C1 segment of cervical spinal cord (tissue), 14 donors: ENCODE measurements around the gene IL15RA.
"Not testable (repeated sequence)": the region's sequence is repeated elsewhere in the genome, so short reads cannot be mapped to it uniquely, and the experiment has no call there.

Source experiments
- DNase-seq, 14 donors: peaks; one replicate each; lab custom pipeline; 2025; lab: John Stamatoyannopoulos, UW

Gene IL15RA

DNA sequence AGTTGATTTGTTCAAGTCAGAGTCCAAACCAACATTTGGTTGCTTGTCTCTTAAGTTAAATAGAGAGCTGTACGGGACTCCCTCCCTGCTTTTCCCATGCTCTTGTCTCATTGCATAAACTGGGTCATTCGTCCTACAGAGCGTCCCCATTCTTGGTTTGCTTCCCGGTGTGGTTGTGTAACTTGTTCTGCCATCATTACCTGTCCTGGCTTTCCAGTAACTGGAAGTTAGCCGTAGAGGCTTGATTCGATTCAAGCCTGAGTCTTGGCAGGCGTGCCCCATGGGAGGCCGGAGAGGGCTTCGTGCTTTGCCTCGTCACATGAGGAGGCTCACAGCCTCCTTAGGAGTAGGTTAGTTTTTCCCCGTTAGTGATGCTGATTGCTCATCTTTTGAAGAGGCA is 47.1 kb downstream of the IL15RA start:
- no peak for DNase-seq

DNA sequence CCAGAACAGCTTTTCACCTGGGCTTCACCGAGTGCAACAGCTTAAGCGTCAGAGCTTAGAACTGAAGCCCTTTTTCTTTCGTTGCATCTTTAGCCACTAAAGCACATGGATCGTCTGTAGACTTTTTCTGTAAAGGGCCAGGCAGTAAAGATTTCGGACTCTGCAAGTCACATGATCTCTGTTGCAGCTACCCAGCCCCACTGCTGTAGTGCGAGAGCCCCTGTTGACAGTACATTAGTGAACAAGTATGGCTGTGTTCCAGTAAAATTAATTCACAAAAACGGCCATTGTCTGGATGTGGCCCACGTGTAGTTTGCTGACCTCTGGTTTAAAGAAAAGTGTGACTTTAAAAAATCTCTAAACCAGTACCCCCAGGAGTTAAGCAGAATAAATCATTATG is 47.9 kb downstream of the IL15RA start:
- DNase-seq: no peak

DNA sequence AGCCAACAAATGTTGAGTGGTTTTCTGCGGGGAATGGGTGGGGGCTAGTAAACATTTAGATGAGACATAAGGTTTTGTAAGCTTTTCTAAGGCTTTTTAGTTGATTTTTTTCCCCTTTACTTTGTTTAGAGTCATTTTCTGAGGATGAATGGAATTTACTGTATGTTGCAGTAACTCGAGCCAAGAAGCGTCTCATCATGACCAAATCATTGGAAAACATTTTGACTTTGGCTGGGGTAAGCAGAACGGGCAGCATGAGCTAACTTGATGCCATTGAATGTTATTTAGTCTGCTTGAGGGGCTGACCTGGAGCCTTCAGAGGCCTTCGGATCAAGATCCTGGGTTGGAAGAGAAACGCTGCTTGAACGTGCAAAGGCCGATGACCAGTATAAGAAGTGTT is 50.0 kb downstream of the IL15RA start:
- DNase-seq: no peak

DNA sequence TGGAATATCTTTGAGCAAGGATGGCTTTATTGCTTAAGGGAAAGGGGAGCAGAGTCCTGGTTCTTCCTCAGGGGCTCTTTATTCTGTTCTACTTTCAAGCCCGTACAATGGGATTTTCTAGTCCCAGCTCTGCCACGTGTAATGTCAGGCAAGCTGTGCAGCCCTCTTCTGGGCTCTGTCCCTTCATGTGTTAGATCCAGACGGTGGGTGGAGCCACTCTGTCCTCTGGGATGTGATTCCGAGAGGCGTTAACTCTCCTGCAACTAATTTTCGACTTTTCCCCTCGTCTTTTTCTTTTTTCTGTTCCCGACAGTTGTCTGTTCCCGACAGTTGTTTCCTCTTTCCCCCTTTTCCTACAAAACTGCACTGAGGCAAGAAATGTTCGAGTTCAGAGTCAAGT is 52.5 kb downstream of the IL15RA start:
- no peak for DNase-seq

DNA sequence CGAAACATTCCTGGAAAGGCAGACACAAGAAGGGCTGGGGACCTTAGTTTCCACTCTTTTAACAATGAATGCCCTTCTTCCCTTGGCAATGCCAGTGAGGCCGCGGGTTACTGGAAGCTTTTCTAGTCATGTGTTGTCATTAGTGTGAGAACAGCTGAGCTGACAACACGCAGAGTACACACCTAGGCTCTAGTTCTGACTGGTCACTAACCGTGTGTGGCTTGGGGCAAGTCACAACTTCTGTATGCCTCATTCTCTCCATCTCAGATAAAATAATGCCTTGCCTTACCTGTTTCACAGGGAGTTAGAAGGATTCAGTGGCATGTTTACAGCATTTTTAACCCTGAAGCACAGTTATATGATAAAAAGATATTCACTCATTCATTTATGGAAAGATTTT is 55.6 kb downstream of the IL15RA start:
- DNase-seq: no peak

DNA sequence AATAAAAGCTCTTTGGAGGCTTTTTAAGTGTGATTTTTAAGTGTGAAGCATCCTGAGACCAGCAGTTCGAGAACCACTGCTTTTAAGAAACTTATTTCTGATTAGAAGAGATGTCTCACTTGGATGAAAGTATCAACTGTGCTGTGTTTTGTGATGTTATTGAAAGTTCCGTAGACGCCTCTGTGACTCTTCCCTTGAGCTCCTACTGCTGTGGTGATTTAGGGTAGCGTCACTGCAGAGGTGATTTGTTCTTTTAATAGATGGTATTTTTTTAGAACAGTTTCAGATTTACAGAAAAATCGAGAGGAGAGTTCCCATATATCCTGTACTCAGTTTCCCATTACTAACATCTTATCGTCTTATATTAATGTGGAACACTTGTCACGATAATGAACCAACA is 57.8 kb downstream of the IL15RA start:
- DNase-seq: no peak

DNA sequence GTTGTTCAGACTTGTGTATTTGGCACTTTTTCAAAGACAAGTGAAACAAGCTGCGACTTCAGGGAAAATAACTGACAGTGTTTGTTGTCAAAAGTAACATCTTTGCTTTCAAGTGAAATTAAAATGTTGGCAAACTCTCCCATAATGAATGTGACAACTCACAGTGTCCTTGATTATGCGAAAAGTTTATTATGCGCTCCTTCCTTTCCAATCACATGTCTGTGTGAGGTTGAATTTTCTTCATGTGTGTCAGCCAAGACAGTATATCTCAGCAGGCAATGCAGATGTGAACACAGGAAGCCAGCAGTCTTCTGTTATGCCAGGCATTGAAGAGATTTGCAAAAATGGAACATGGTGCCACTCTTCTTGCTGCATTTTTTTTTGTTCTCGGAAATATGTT is 58.6 kb downstream of the IL15RA start:
- no peak for DNase-seq

DNA sequence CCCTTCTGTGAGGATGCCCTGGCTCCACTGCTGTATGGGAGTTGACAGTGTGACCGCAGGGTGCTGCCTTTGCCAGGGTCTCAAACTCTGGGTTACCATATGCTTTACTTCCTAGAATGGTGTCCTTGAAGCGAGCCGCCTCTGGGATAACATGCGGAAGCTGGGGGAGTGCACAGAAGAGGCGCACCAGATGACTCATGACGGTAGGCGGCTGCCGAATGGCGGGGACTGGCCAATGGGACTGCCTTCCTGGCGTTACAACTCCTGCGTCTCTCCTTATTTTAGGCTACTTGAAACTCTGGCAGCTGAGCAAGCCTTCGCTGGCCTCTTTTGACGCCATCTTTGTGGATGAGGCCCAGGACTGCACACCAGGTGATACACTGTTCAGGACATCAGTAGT is 60.0 kb downstream of the IL15RA start:
- no peak for DNase-seq

DNA sequence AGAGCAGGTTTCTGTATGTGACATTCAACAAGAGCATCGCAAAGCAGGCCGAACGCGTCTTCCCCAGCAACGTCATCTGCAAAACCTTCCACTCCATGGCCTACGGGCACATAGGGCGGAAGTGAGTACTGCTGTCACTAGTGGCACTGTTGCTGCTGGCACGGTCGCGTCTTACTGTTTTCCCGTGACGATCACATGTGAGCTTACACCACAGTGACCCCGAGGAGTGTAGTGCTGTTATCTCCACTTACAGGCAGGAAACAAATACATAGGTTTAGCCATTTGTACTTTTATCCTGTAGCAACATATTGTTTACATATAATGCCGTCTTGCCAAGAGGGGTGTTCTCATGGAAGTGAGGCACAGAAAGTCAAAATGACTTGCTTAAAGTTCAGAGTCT is 61.9 kb downstream of the IL15RA start:
- no peak for DNase-seq

DNA sequence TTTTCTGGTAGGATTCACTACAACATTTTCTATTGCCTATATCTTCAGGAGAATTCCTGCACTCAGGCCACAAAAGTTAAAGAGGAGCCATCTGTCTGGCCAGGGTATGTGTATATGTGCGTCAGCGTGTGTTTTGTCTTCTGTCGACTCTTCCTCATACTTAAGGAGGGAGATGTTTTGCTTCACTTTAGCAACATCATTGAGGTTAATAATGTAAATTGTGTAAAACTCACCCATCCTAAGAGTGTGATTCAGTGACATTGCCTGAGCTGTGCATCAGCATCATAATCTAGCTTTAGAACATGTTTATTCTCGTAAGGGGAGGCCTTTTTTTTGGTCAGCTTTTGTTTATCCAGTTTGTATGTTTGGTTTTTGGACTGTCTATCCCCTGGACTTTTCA is 63.6 kb downstream of the IL15RA start:
- no peak for DNase-seq

DNA sequence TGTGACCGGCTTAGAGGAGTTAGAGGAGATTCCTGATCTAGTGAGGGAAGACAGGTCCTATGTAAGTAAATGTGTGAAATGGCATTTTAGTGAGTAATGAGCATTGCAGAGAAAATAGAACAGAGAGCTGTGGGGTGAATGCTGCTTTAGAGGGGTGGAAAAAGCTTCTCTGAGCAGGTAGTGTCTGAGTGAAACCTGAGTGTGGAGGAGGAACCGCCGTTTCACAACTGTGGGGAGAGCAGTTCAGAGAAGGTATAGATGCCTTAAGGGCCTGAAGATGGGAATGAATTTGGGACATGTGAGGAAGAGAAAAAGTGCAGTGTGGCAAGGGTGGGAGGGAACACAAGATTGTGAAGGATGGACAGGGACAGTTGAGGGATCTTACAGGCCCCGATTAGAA is 65.7 kb downstream of the IL15RA start:
- no peak for DNase-seq

DNA sequence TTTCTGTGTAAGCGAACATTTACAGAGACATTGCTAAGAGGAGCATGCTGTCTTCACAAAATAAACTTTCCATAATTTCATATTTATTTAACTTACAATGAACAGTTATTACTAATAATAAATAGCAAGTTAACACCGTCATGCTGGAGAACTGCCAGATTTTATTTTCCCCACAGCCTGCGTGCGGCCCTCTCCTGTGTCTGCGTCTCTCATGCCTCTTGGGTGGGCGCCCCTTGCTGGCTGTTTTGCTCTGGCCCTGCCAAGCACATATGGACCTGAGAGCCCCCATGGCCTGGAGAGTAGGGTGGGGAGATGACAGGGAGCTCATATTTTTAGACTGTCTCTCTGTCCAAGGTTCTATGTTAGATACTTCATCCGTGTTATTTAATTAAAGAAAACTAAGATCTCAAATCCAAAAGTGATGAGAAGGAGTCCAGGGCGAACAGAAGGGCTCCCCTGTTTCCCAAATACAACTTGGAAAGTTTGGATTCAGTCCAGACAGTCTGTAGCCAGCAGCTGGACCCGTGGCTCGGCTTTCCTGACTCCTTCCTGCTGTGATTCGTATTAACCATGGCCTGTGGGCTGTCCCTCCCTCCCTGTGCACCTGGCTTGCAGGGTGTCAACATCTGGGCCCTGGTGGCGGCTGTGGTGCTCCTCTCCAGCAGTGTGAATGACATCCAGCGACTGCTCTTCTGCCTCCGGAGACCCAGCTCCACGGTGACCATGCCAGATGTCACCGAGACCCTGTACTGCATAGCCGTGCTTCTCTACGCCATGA is 66.8 kb downstream of the IL15RA start:
- DNase-seq: no peak

DNA sequence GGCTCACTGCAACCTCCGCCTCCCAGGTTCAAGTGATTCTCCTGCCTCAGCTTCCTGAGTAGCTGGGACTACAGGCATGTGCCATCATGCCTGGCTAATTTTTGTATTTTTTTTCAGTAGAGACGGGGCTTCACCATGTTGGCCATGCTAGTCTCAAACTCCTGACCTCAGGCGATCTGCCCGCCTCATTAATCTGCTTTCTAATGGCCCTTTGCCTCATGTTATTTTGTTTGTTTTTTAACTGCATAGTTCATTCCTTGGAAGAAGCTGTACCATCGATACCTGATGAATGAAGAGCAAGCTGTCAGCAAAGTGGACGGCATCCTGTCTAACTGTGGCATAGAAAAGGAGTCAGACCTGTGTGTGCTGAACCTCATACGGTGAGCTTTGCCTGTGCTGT is 68.7 kb downstream of the IL15RA start:
- not testable (repeated sequence) for DNase-seq

DNA sequence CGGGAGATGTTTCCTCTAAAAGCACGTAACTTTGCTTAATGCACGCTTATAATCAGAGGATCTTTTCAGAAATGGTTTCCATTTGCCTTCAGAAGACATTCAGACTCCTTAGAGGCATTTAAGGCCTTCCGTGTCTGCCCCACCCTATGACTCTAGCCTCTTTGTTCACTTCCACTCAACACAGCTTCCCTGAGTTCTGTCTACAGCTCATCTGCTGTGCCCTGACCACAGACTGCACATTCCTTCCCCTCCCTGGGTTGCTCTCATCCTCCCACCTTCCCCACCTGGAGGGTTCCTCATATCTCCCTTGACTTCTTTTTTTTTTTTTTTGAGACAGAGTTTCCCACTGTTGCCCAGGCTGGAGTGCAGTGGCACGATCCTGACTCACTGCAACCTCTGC is 70.7 kb downstream of the IL15RA start:
- DNase-seq: no peak

DNA sequence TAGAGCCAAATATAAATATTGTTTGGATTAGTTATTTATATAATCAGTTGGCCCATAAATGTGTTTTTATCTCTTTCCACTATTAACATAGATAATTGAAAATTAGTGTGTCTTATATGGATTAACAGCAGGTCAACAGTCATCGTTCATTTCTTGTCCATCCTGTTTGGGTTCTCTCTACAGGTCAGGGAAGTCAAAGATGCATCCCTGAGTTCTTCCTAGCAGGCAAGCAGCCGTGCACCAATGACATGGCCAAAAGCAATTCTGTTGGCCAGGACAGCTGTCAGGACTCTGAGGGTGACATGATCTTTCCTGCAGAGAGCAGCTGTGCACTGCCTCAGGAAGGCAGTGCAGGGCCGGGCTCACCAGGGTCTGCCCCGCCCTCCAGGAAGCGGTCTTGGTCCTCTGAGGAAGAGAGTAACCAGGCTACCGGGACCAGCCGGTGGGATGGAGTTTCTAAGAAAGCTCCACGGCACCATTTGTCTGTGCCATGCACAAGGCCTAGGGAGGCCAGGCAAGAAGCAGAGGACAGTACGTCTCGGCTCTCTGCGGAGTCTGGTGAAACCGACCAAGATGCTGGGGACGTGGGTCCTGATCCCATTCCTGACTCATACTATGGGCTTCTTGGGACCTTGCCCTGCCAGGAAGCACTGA is 71.4 kb downstream of the IL15RA start:
- DNase-seq: no peak

DNA sequence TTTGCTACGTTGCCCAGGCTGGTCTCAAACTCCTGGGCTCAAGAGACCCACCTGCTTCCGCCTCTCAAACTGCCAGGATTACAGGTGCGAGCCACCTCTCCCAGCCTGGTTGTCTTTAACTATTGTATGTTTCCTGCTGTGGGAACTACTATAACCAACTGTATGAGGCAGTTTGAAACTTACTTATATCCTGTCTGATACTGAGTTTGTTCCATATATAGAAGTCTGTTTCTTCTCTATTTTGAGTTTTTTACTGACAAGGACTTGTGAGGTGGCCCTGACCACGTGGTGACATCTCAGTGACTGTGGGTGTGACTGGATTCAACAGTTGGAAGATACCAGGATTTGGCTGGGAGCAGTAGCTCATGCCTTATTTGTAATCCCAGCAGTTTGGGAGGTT is 73.1 kb downstream of the IL15RA start:
- no peak for DNase-seq

DNA sequence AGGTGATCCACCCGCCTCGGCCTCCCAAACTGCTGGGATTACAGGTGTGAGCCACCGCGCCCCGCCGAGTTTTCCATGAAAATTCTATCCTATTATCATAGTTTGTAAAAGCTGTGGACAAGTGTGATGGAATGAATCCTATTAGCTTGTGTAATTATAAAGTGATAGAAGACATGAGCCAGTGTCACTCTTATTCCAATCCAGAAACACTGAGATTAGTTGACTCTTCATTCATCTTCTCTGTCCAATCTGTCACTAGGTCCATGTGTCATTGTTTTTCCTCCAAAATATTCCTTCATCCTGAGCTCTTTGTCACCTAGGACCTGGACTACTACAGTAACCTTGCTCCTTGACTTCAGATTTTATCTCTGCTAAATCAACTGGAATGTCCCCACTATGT is 73.8 kb downstream of the IL15RA start:
- no peak for DNase-seq

DNA sequence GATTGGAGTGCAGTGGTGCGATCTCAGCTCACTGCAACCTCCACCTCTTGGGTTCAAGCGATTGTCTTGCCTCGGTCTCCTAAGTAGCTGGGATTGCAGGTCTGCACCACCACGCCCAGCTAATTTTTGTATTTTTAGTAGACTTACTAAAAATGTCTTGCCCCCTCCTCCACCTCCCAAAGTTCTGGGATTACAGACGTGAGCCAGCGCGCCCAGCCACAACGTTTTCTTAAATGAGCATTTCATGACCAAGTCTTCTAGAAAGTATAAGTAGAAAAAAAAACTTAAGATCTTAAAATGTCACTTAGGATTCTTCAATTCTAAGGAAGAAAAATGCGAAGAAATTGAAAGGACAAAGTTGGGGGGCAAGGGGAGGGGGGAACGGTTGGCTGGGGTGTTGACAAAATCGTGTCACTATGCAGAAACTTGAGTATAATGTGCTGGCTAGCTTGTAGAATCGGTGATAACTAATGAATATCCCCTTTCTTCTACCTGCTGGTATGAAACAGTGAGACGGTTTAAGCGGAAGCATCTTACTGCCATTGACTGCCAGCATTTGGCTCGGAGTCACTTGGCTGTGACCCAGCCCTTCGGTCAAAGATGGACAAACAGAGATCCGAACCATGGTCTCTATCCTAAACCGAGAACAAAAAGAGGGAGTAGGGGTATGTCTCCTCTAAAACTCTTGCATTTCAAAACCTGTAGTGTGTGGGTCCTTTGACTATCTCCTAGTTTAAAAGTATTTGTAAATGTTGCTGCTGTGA is 74.7 kb downstream of the IL15RA start:
- DNase-seq: no peak
